H9 (cell line): ENCODE results near the gene TEX35. TPM values are rescaled to one million over a fixed set of nuclear protein-coding genes. Genes with fewer than 3 reads are reported as not detected.

ENCODE experiments used
- DNase-seq: peaks from one replicate; pipeline ENCODE4 v3.0.0-alpha.2; 2017
- H2AFZ ChIP-seq: one replicate; pipeline ENCODE4 v1.6.1; 2013; ENCODE audit warnings: mild to moderate bottlenecking, low read length, control low read depth, moderate library complexity
- H2AK5ac ChIP-seq: 2 replicates; pipeline ENCODE4 v1.6.1; 2013; ENCODE audit warnings: low read length, control low read depth, mixed read lengths; ENCODE audit not compliant: insufficient read length
- H2BK120ac ChIP-seq: one replicate; pipeline ENCODE4 v1.6.1; 2013; ENCODE audit warnings: low read depth, mild to moderate bottlenecking, low read length, control low read depth, inconsistent platforms; ENCODE audit not compliant: poor library complexity, severe bottlenecking
- H2BK12ac ChIP-seq: 2 replicates; pipeline ENCODE4 v1.6.1; 2013; ENCODE audit warnings: low read length, control low read depth, mixed read lengths, low read depth; ENCODE audit not compliant: insufficient read length
- H2BK15ac ChIP-seq: 2 replicates; pipeline ENCODE4 v1.6.1; 2013; ENCODE audit warnings: low read depth, low read length, control low read depth
- H2BK20ac ChIP-seq: one replicate; pipeline ENCODE4 v1.6.1; 2013; ENCODE audit warnings: low read depth, mild to moderate bottlenecking, low read length, control low read depth, inconsistent platforms; ENCODE audit not compliant: poor library complexity, severe bottlenecking
- H2BK5ac ChIP-seq: 2 replicates; pipeline ENCODE4 v1.6.1; 2013; ENCODE audit warnings: low read length, control low read depth, mixed read lengths; ENCODE audit not compliant: insufficient read length
- H3K14ac ChIP-seq: 2 replicates; pipeline ENCODE4 v1.6.1; 2013; ENCODE audit warnings: low read length, control low read depth; ENCODE audit not compliant: insufficient read depth
- H3K18ac ChIP-seq: 2 replicates; pipeline ENCODE4 v1.6.1; 2013; ENCODE audit warnings: low read depth, mild to moderate bottlenecking, mixed read lengths, low read length, control low read depth; ENCODE audit not compliant: insufficient read length
- H3K23ac ChIP-seq: 2 replicates; pipeline ENCODE4 v1.6.1; 2013; ENCODE audit warnings: low read length, control low read depth, mixed read lengths, low read depth; ENCODE audit not compliant: insufficient read length
- H3K23me2 ChIP-seq: 2 replicates; pipeline ENCODE4 v1.6.1; 2013; ENCODE audit warnings: low read depth, mild to moderate bottlenecking, mixed read lengths, low read length, control low read depth; ENCODE audit not compliant: insufficient read length, poor library complexity, severe bottlenecking
- H3K27ac ChIP-seq: 2 replicates; pipeline ENCODE4 v1.5.1; 2013; ENCODE audit warnings: low read length, control low read depth, mixed read lengths, low read depth; ENCODE audit not compliant: insufficient read length
- H3K27me3 ChIP-seq: 2 replicates; pipeline ENCODE4 v1.6.1; 2013; ENCODE audit warnings: low read length, control low read depth, inconsistent platforms; ENCODE audit not compliant: insufficient read depth
- H3K4ac ChIP-seq: 2 replicates; pipeline ENCODE4 v1.6.1; 2013; ENCODE audit warnings: low read depth, mild to moderate bottlenecking, control low read depth, inconsistent platforms, low read length, moderate library complexity
- H3K4me1 ChIP-seq: 2 replicates; pipeline ENCODE4 v1.6.1; 2013; ENCODE audit warnings: low read length, control low read depth, inconsistent platforms; ENCODE audit not compliant: insufficient read depth
- H3K4me2 ChIP-seq: 2 replicates; pipeline ENCODE4 v1.6.1; 2013; ENCODE audit warnings: low read length, control low read depth, mixed read lengths; ENCODE audit not compliant: insufficient read length, insufficient read depth
- H3K56ac ChIP-seq: 2 replicates; pipeline ENCODE4 v1.6.1; 2013; ENCODE audit warnings: low read depth, mild to moderate bottlenecking, mixed read lengths, low read length, control low read depth; ENCODE audit not compliant: insufficient read length
- H3K79me1 ChIP-seq: 2 replicates; pipeline ENCODE4 v1.6.1; 2013; ENCODE audit warnings: low read depth, mild to moderate bottlenecking, moderate library complexity, low read length, control low read depth, inconsistent platforms; ENCODE audit not compliant: insufficient read depth, poor library complexity, severe bottlenecking
- H3K79me2 ChIP-seq: 2 replicates; pipeline ENCODE4 v1.6.1; 2013; ENCODE audit warnings: low read length, control low read depth, inconsistent platforms; ENCODE audit not compliant: insufficient read depth
- H3K9ac ChIP-seq: 2 replicates; pipeline ENCODE4 v1.6.1; 2013; ENCODE audit warnings: low read length, control low read depth, mixed read lengths; ENCODE audit not compliant: insufficient read length; ENCODE audit errors: extremely low read depth
- H3K9me3 ChIP-seq: one replicate; pipeline ENCODE4 v1.6.1; 2013; ENCODE audit warnings: low read depth, low read length, inconsistent platforms; ENCODE audit not compliant: control insufficient read depth
- H3T11ph ChIP-seq: one replicate; pipeline ENCODE4 v1.6.1; 2013; ENCODE audit warnings: mild to moderate bottlenecking, low read length, control low read depth, inconsistent platforms
- H4K20me1 ChIP-seq: one replicate; pipeline ENCODE4 v1.6.1; 2013; ENCODE audit not compliant: control insufficient read depth, insufficient read length, insufficient read depth
- H4K5ac ChIP-seq: 2 replicates; pipeline ENCODE4 v1.6.1; 2013; ENCODE audit warnings: low read depth, mild to moderate bottlenecking, mixed read lengths, low read length, control low read depth; ENCODE audit not compliant: insufficient read length
- H4K8ac ChIP-seq: replicated peaks from 2 replicates; pipeline ENCODE4 v1.6.1; 2013; ENCODE audit warnings: low read length, control low read depth, mixed read lengths, low read depth; ENCODE audit not compliant: insufficient read length
- H4K91ac ChIP-seq: 2 replicates; pipeline ENCODE4 v1.6.1; 2013; ENCODE audit warnings: low read depth, mild to moderate bottlenecking, moderate library complexity, mixed read lengths, low read length, control low read depth; ENCODE audit not compliant: insufficient read length
- H3K27ac Mint-ChIP-seq, 3 experiments: 2 replicates in 2 of 3; 3 replicates in 1 of 3; pipeline ENCODE4 v1.8.0; 2020 to 2021; ENCODE audit warnings: mixed read lengths in 3 of 3, mild to moderate bottlenecking in 1 of 3, moderate library complexity in 1 of 3
- H3K27me3 Mint-ChIP-seq: 2 replicates; pipeline ENCODE4 v1.8.0; 2021; ENCODE audit warnings: low read depth, mild to moderate bottlenecking, moderate library complexity, mixed read lengths
- H3K36me3 Mint-ChIP-seq, 3 experiments: 2 replicates in 2 of 3; 3 replicates in 1 of 3; pipeline ENCODE4 v1.8.0; 2020 to 2021; ENCODE audit warnings: low read depth in 3 of 3, mixed read lengths in 3 of 3; ENCODE audit not compliant: insufficient read depth in 1 of 3
- H3K4me1 Mint-ChIP-seq, 2 experiments: 2 replicates each; pipeline ENCODE4 v1.8.0; 2020; ENCODE audit warnings: mixed read lengths in 2 of 2
- H3K4me3 Mint-ChIP-seq, 2 experiments: 2 replicates in 1 of 2; 3 replicates in 1 of 2; pipeline ENCODE4 v1.8.0; 2020 to 2021; ENCODE audit warnings: mild to moderate bottlenecking in 2 of 2, mixed read lengths in 2 of 2, moderate library complexity in 1 of 2
- H3K9me3 Mint-ChIP-seq, 2 experiments: 2 replicates in 1 of 2; 3 replicates in 1 of 2; pipeline ENCODE4 v1.8.0; 2020; ENCODE audit warnings: mild to moderate bottlenecking in 2 of 2, mixed read lengths in 2 of 2, moderate library complexity in 1 of 2
- WGBS: extraction: QIAGEN DNeasy Blood & Tissue Kit; methylation state at CpG from one replicate; pipeline ENCODE4 v1.1.7; 2013; ENCODE audit warnings: missing lambda C conversion rate, low lambda C conversion rate, mixed read lengths; ENCODE audit not compliant: insufficient read length; ENCODE audit errors: extremely low coverage; 5-methylcytosine and 5-hydroxymethylcytosine counted together
- total RNA-seq: library from RNA; stranded (reverse); gene quantifications from 2 replicates; pipeline ENCODE4 v1.2.1, GENCODE V29; 2021
- TF ChIP-seq, protein P1 (sequence below): fragments of 200-600 bp; sonication (generic); conservative IDR thresholded peaks from 3 replicates; pipeline ENCODE4 v1.8.0; 2021; ENCODE audit warnings: antibody characterized with exemption, mild to moderate bottlenecking

Gene TEX35
- total RNA-seq, 1 experiment from 2014 or later = not detected

- H3K56ac ChIP-seq = no peak overlapping the region
- no peaks in the 10 kb centered on the region for H3K79me1 ChIP-seq
- H3K27ac ChIP-seq = no peak overlapping the region
- H2BK15ac ChIP-seq = no peak overlapping the region
- Mint-ChIP-seq H3K27me3 (no peaks in the 10 kb centered on the region), H3K27ac (peak overlapping the region in 1 of 3 experiments; percentile 20; a peak in 1 of 7 replicates), H3K4me1 (peaks cover 4% of the 10 kb centered on the region in 2 experiments; a peak in 3 of 4 replicates), H3K36me3 (no peaks in the 10 kb centered on the region), H3K9me3 (no peaks in the 10 kb centered on the region; a peak in 1 of 5 replicates), H3K4me3 (no peak overlapping the region)
- H2AK5ac ChIP-seq = no peak overlapping the region
- no peaks in the 10 kb centered on the region for H3K79me2 ChIP-seq
- no peak overlapping the region for H4K91ac ChIP-seq
- TF ChIP-seq, protein P1, sequence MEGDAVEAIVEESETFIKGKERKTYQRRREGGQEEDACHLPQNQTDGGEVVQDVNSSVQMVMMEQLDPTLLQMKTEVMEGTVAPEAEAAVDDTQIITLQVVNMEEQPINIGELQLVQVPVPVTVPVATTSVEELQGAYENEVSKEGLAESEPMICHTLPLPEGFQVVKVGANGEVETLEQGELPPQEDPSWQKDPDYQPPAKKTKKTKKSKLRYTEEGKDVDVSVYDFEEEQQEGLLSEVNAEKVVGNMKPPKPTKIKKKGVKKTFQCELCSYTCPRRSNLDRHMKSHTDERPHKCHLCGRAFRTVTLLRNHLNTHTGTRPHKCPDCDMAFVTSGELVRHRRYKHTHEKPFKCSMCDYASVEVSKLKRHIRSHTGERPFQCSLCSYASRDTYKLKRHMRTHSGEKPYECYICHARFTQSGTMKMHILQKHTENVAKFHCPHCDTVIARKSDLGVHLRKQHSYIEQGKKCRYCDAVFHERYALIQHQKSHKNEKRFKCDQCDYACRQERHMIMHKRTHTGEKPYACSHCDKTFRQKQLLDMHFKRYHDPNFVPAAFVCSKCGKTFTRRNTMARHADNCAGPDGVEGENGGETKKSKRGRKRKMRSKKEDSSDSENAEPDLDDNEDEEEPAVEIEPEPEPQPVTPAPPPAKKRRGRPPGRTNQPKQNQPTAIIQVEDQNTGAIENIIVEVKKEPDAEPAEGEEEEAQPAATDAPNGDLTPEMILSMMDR = no peak
- H3K4me1 ChIP-seq = no peaks in the 10 kb centered on the region
- no peaks in the 10 kb centered on the region for H3K23me2 ChIP-seq
- no peak overlapping the region for H3K9ac ChIP-seq
- H2BK12ac ChIP-seq = no peak overlapping the region
- H3K23ac ChIP-seq = no peak overlapping the region
- H4K8ac ChIP-seq = no peak overlapping the region
- H3K14ac ChIP-seq = no peak overlapping the region
- no peak overlapping the region for H4K5ac ChIP-seq
- no peak overlapping the region for H3K4me2 ChIP-seq
- H2BK120ac ChIP-seq = no peak overlapping the region
- DNase-seq = no peak
- no peaks in the 10 kb centered on the region for H3K27me3 ChIP-seq
- no CpG with 5 or more reads among the region's 4 CpGs for WGBS
- no peak overlapping the region for H3T11ph ChIP-seq
- no peak overlapping the region for H3K4ac ChIP-seq
- no peak overlapping the region for H2AFZ ChIP-seq
- H2BK5ac ChIP-seq = no peak overlapping the region
- no peaks in the 10 kb centered on the region for H3K9me3 ChIP-seq
- H2BK20ac ChIP-seq = no peak overlapping the region
- H4K20me1 ChIP-seq = no peaks in the 10 kb centered on the region
- H3K18ac ChIP-seq = no peak overlapping the region
Measured at GRCh38 chr1:178521241-178521640, 8.3 kb downstream of the TEX35 start.
